Activated T-helper 1 cell treated with anti-CD3 and anti-CD28 coated beads, Interleukin-12 subunit alpha, Interleukin-12 subunit beta, Interleukin-2, Interleukin-4 antibody, amounts not matched to agents 30 ng/mL and 10 ng/mL and 1 ng/mL, durations not matched to agents 14 hours and 24 hours and 36 hours (primary cell): ENCODE results near the gene OIP5. TPM values are rescaled to one million over a fixed set of nuclear protein-coding genes. Genes with fewer than 3 reads are reported as not detected.

Experiments used
- DNase-seq: peaks from one replicate; pipeline ENCODE4 v3.0.0; 2021; ENCODE audit warnings: low spot score
- H3K27ac Mint-ChIP-seq: one replicate; pipeline ENCODE4 v1.8.0; 2021; ENCODE audit warnings: mild to moderate bottlenecking, mixed read lengths
- H3K27me3 Mint-ChIP-seq: one replicate; pipeline ENCODE4 v1.8.0; 2022; ENCODE audit warnings: mild to moderate bottlenecking, moderate library complexity, mixed read lengths; ENCODE audit not compliant: insufficient read depth
- H3K36me3 Mint-ChIP-seq: one replicate; pipeline ENCODE4 v1.8.0; 2021; ENCODE audit warnings: low read depth, mixed read lengths
- H3K4me1 Mint-ChIP-seq: one replicate; pipeline ENCODE4 v1.8.0; 2021; ENCODE audit warnings: low read depth, mixed read lengths
- H3K4me3 Mint-ChIP-seq: one replicate; pipeline ENCODE4 v1.8.0; 2021; ENCODE audit warnings: mild to moderate bottlenecking, moderate library complexity, mixed read lengths
- H3K9me3 Mint-ChIP-seq: one replicate; pipeline ENCODE4 v1.8.0; 2021; ENCODE audit warnings: mixed read lengths
- intact Hi-C: fragments of 100-400 bp; cut with micrococcal nuclease; formaldehyde crosslinking; loops from one replicate; pipeline ENCODE4 v1.15.1; 2024
- total RNA-seq: library from RNA; stranded (reverse); gene quantifications from 2 replicates; pipeline ENCODE4 v1.2.3, GENCODE V29; 2022

Gene OIP5
- total RNA-seq, result 15.6 and 17.6 TPM in 2 replicates

GRCh38 chr15:41332194-41333025 lies at the start of gene OIP5, which contains the start of gene NUSAP1:
Gene OIP5, minus strand, starts transcription at chr15:41332591. Its CDS starts 30 bp downstream, at chr15:41332561.
Gene NUSAP1, plus strand, starts transcription at chr15:41332881. Its CDS starts 77 bp downstream, at chr15:41332958.
- H3K27ac Mint-ChIP-seq, result peak within 1 kb of the TSS; percentile 95
- H3K36me3 Mint-ChIP-seq, result peaks cover 14% of the 10 kb centered on the region
- peak within 1 kb of the TSS; percentile 94 for H3K4me3 Mint-ChIP-seq
- DNase-seq, result peak; percentile 98
- intact Hi-C loops, result loop anchor here (1.0 to 5.0 kb wide), 12 partner anchors 9 to 740 kb away; partner anchors contain the start of genes CHAC1, CHP1, DNAJC17 and INO80
- H3K9me3 Mint-ChIP-seq, result no peaks in the 10 kb centered on the region
- H3K27me3 Mint-ChIP-seq, result no peaks in the 10 kb centered on the region
- peaks cover 36% of the 10 kb centered on the region for H3K4me1 Mint-ChIP-seq

- Mint-ChIP-seq H3K9me3 (no peaks in the 10 kb centered on the region), H3K27me3 (no peaks in the 10 kb centered on the region), H3K36me3 (peaks cover 26% of the 10 kb centered on the region), H3K4me3 (no peak overlapping the region), H3K4me1 (no peaks in the 10 kb centered on the region), H3K27ac (no peak overlapping the region)
- no peak for DNase-seq
- intact Hi-C loops, result no loop called here
Measured at GRCh38 chr15:41377978-41378377, 45.6 kb upstream of the OIP5 start.

- no peaks in the 10 kb centered on the region for H3K27me3 Mint-ChIP-seq
- H3K4me1 Mint-ChIP-seq, result peaks cover 4% of the 10 kb centered on the region
- H3K36me3 Mint-ChIP-seq, result peaks cover 31% of the 10 kb centered on the region
- no peak overlapping the region for H3K27ac Mint-ChIP-seq
- no peak overlapping the region for H3K4me3 Mint-ChIP-seq
- intact Hi-C loops, result no loop called here
- DNase-seq, result no peak
- H3K9me3 Mint-ChIP-seq, result no peaks in the 10 kb centered on the region
Measured at GRCh38 chr15:41367418-41367817, 35.0 kb upstream of the OIP5 start.

GRCh38 chr15:41354371-41354770 lies 22.0 kb upstream of the OIP5 start:
- H3K9me3 Mint-ChIP-seq, result no peaks in the 10 kb centered on the region
- H3K4me3 Mint-ChIP-seq, result no peak overlapping the region
- H3K27ac Mint-ChIP-seq, result no peak overlapping the region
- DNase-seq, result no peak
- H3K36me3 Mint-ChIP-seq, result peaks cover 54% of the 10 kb centered on the region
- H3K27me3 Mint-ChIP-seq, result no peaks in the 10 kb centered on the region
- intact Hi-C loops, result no loop called here
- H3K4me1 Mint-ChIP-seq, result no peaks in the 10 kb centered on the region

GRCh38 chr15:41350057-41350717 lies 17.8 kb upstream of the OIP5 start:
- no peaks in the 10 kb centered on the region for H3K27me3 Mint-ChIP-seq
- intact Hi-C loops, result no loop called here
- H3K4me3 Mint-ChIP-seq, result no peak overlapping the region
- DNase-seq, result no peak
- H3K9me3 Mint-ChIP-seq, result no peaks in the 10 kb centered on the region
- H3K27ac Mint-ChIP-seq, result no peak overlapping the region
- H3K4me1 Mint-ChIP-seq, result no peaks in the 10 kb centered on the region
- H3K36me3 Mint-ChIP-seq, result peaks cover 46% of the 10 kb centered on the region

- DNase-seq, result no peak
- Mint-ChIP-seq H3K4me1 (peaks cover 2% of the 10 kb centered on the region), H3K36me3 (peaks cover 46% of the 10 kb centered on the region), H3K27me3 (no peaks in the 10 kb centered on the region), H3K27ac (no peak overlapping the region), H3K4me3 (no peak overlapping the region), H3K9me3 (no peaks in the 10 kb centered on the region)
- intact Hi-C loops, result no loop called here
Measured at GRCh38 chr15:41347236-41347635, 14.8 kb upstream of the OIP5 start.

- Mint-ChIP-seq H3K27me3 (no peaks in the 10 kb centered on the region), H3K36me3 (peaks cover 49% of the 10 kb centered on the region), H3K4me3 (no peak overlapping the region), H3K4me1 (peaks cover 41% of the 10 kb centered on the region), H3K9me3 (no peaks in the 10 kb centered on the region), H3K27ac (no peak overlapping the region)
- intact Hi-C loops, result no loop called here
- DNase-seq, result no peak
Measured at GRCh38 chr15:41341519-41341918, 9.1 kb upstream of the OIP5 start.

- peaks cover 45% of the 10 kb centered on the region for H3K4me1 Mint-ChIP-seq
- H3K27me3 Mint-ChIP-seq, result no peaks in the 10 kb centered on the region
- intact Hi-C loops, result no loop called here
- H3K36me3 Mint-ChIP-seq, result peaks cover 45% of the 10 kb centered on the region
- H3K9me3 Mint-ChIP-seq, result no peaks in the 10 kb centered on the region
- H3K4me3 Mint-ChIP-seq, result no peak overlapping the region
- H3K27ac Mint-ChIP-seq, result peak overlapping the region; percentile 65
- no peak for DNase-seq
Measured at GRCh38 chr15:41340189-41340695, 7.9 kb upstream of the OIP5 start.

- H3K27me3 Mint-ChIP-seq, result no peaks in the 10 kb centered on the region
- DNase-seq, result no peak
- H3K4me3 Mint-ChIP-seq, result peak overlapping the region; percentile 53
- peaks cover 54% of the 10 kb centered on the region for H3K4me1 Mint-ChIP-seq
- H3K9me3 Mint-ChIP-seq, result no peaks in the 10 kb centered on the region
- peaks cover 40% of the 10 kb centered on the region for H3K36me3 Mint-ChIP-seq
- H3K27ac Mint-ChIP-seq, result peak overlapping the region; percentile 74
- intact Hi-C loops, result no loop called here
Measured at GRCh38 chr15:41337631-41338522, 5.5 kb upstream of the OIP5 start.

- Mint-ChIP-seq H3K27ac (peak overlapping the region; percentile 74), H3K4me1 (peaks cover 51% of the 10 kb centered on the region), H3K4me3 (no peak overlapping the region), H3K36me3 (peaks cover 34% of the 10 kb centered on the region), H3K9me3 (no peaks in the 10 kb centered on the region), H3K27me3 (no peaks in the 10 kb centered on the region)
- intact Hi-C loops, result no loop called here
- no peak for DNase-seq
Measured at GRCh38 chr15:41337047-41337446, 4.7 kb upstream of the OIP5 start.

GRCh38 chr15:41336549-41336948 lies 4.2 kb upstream of the OIP5 start:
- H3K36me3 Mint-ChIP-seq, result peaks cover 29% of the 10 kb centered on the region
- H3K4me1 Mint-ChIP-seq, result peaks cover 51% of the 10 kb centered on the region
- intact Hi-C loops, result no loop called here
- no peaks in the 10 kb centered on the region for H3K27me3 Mint-ChIP-seq
- no peaks in the 10 kb centered on the region for H3K9me3 Mint-ChIP-seq
- H3K4me3 Mint-ChIP-seq, result peak overlapping the region; percentile 4
- DNase-seq, result no peak
- peak overlapping the region; percentile 49 for H3K27ac Mint-ChIP-seq
